ENCODE measurements around the gene SAMD5.

Gene SAMD5

GRCh38 chr6:147615659-147616456 is 107.4 kb downstream of the SAMD5 start:
- H3K4me3 ChIP-seq (ENCODE audit: low read depth, low read length) = no peak overlapping the region
- no peak for DNase-seq (ENCODE audit: low read depth)
- no peak for TF ChIP-seq CTCF (IDR thresholded peaks at IDR 0.05; ENCODE audit: low read depth, low read length, missing control alignments)

GRCh38 chr6:147617366-147617765 is 108.9 kb downstream of the SAMD5 start:
- TF ChIP-seq CTCF (IDR thresholded peaks at IDR 0.05; ENCODE audit: low read depth, low read length, missing control alignments) = no peak
- no peak overlapping the region for H3K4me3 ChIP-seq (ENCODE audit: low read depth, low read length)
- DNase-seq (ENCODE audit: low read depth) = no peak

- no peak for DNase-seq (ENCODE audit: low read depth)
- no peak for TF ChIP-seq CTCF (IDR thresholded peaks at IDR 0.05; ENCODE audit: low read depth, low read length, missing control alignments)
- H3K4me3 ChIP-seq (ENCODE audit: low read depth, low read length) = no peak overlapping the region
Measured at GRCh38 chr6:147618457-147618856, 110.0 kb downstream of the SAMD5 start.

GRCh38 chr6:147618927-147619326 is 110.4 kb downstream of the SAMD5 start:
- no peak for DNase-seq (ENCODE audit: low read depth)
- no peak overlapping the region for H3K4me3 ChIP-seq (ENCODE audit: low read depth, low read length)
- TF ChIP-seq CTCF (IDR thresholded peaks at IDR 0.05; ENCODE audit: low read depth, low read length, missing control alignments) = no peak

Measured in GM12864 (cell line).